ENCODE measurements around the gene PRKCA.

PRKCA gene

GRCh38 chr17:66571745-66572144, 269.3 kb downstream of the PRKCA start:
- Histone ChIP-seq H3K27me3 (ENCODE audit: insufficient read depth, low read depth) (no peaks in the 10 kb centered on the region), H3K4me3 (IDR thresholded peaks at IDR 0.05; ENCODE audit: insufficient read depth, low read depth, low read length) (no peak overlapping the region), H3K9ac (no peak overlapping the region), H2AFZ (ENCODE audit: low read depth) (no peak overlapping the region), H3K36me3 (ENCODE audit: insufficient read depth) (no peaks in the 10 kb centered on the region), H3K27ac (no peak overlapping the region), H3K79me2 (ENCODE audit: insufficient read depth, low read depth) (no peaks in the 10 kb centered on the region), H4K20me1 (ENCODE audit: insufficient read depth) (no peaks in the 10 kb centered on the region), H3K4me1 (ENCODE audit: low read depth, poor library complexity, severe bottlenecking) (no peaks in the 10 kb centered on the region), H3K4me2 (no peak overlapping the region)
- TF ChIP-seq CTCF (conservative IDR thresholded peaks at IDR 0.05; ENCODE audit: low read depth, low read length), result no peak

- Histone ChIP-seq H3K79me2 (ENCODE audit: insufficient read depth, low read depth) (no peaks in the 10 kb centered on the region), H3K36me3 (ENCODE audit: insufficient read depth) (no peaks in the 10 kb centered on the region)
- TF ChIP-seq CTCF (conservative IDR thresholded peaks at IDR 0.05; ENCODE audit: low read depth, low read length), result no peak
Measured at GRCh38 chr17:66573078-66573477, 270.7 kb downstream of the PRKCA start.

GRCh38 chr17:66574123-66574522, 271.7 kb downstream of the PRKCA start:
- Histone ChIP-seq H3K9ac (no peak overlapping the region), H3K36me3 (ENCODE audit: insufficient read depth) (no peaks in the 10 kb centered on the region), H3K4me3 (IDR thresholded peaks at IDR 0.05; ENCODE audit: insufficient read depth, low read depth, low read length) (no peak overlapping the region), H3K4me1 (ENCODE audit: low read depth, poor library complexity, severe bottlenecking) (no peaks in the 10 kb centered on the region), H4K20me1 (ENCODE audit: insufficient read depth) (no peaks in the 10 kb centered on the region), H2AFZ (ENCODE audit: low read depth) (no peak overlapping the region), H3K4me2 (no peak overlapping the region), H3K79me2 (ENCODE audit: insufficient read depth, low read depth) (no peaks in the 10 kb centered on the region), H3K27ac (no peak overlapping the region), H3K27me3 (ENCODE audit: insufficient read depth, low read depth) (no peaks in the 10 kb centered on the region)
- TF ChIP-seq CTCF (conservative IDR thresholded peaks at IDR 0.05; ENCODE audit: low read depth, low read length), result no peak

More at GRCh38 chr17:66573078-66573477, 270.7 kb downstream of the PRKCA start:
- Histone ChIP-seq H3K4me3 (IDR thresholded peaks at IDR 0.05; ENCODE audit: insufficient read depth, low read depth, low read length) (no peak overlapping the region), H3K27me3 (ENCODE audit: insufficient read depth, low read depth) (no peaks in the 10 kb centered on the region), H3K9ac (no peak overlapping the region), H3K4me1 (ENCODE audit: low read depth, poor library complexity, severe bottlenecking) (no peaks in the 10 kb centered on the region), H3K4me2 (no peak overlapping the region), H3K27ac (no peak overlapping the region), H2AFZ (ENCODE audit: low read depth) (no peak overlapping the region), H4K20me1 (ENCODE audit: insufficient read depth) (no peaks in the 10 kb centered on the region)

- H3K9ac ChIP-seq, result no peak overlapping the region
- H3K36me3 ChIP-seq (ENCODE audit: insufficient read depth), result no peaks in the 10 kb centered on the region
Measured at GRCh38 chr17:66576473-66576872, 274.1 kb downstream of the PRKCA start.

More at GRCh38 chr17:66576473-66576872, 274.1 kb downstream of the PRKCA start:
- TF ChIP-seq CTCF (conservative IDR thresholded peaks at IDR 0.05; ENCODE audit: low read depth, low read length), result no peak
- Histone ChIP-seq H3K27me3 (ENCODE audit: insufficient read depth, low read depth) (no peaks in the 10 kb centered on the region), H3K27ac (no peak overlapping the region), H3K4me3 (IDR thresholded peaks at IDR 0.05; ENCODE audit: insufficient read depth, low read depth, low read length) (no peak overlapping the region), H3K4me2 (no peak overlapping the region), H4K20me1 (ENCODE audit: insufficient read depth) (no peaks in the 10 kb centered on the region), H2AFZ (ENCODE audit: low read depth) (no peak overlapping the region), H3K79me2 (ENCODE audit: insufficient read depth, low read depth) (no peaks in the 10 kb centered on the region), H3K4me1 (ENCODE audit: low read depth, poor library complexity, severe bottlenecking) (no peaks in the 10 kb centered on the region)
